A673 (cell line): ENCODE data around the gene PALMD. TPM values are rescaled to one million over a fixed set of nuclear protein-coding genes. Genes with fewer than 3 reads are reported as not detected.

ENCODE experiments used
- BruUV-seq: library from RNA; stranded (reverse); fragments of 400-500 nt; replicated peaks from 2 replicates; lab custom pipeline; 2021; lab: Mats Ljungman, UMichigan
- CTCF ChIA-PET: fragments of 300-600 bp; sonication (Branson Sonifier 250); formaldehyde crosslinking; loops from one replicate; lab custom pipeline; 2022; ENCODE audit warnings: antibody characterized with exemption; lab: Charles Lee
- POLR2A ChIA-PET: fragments of 300-600 bp; sonication (Branson Sonifier 250); formaldehyde crosslinking; loops from one replicate; lab custom pipeline; 2022; ENCODE audit warnings: antibody characterized with exemption; ENCODE audit not compliant: low non-redundant PET; lab: Charles Lee
- DNase-seq: peaks from one replicate; pipeline ENCODE4 v3.0.0-alpha.2; 2015; ENCODE audit warnings: low spot score
- H3K27ac ChIP-seq: fragments of 200-600 bp; sonication (generic); 2 replicates; pipeline ENCODE4 v1.5.1; 2016; ENCODE audit warnings: mixed run types, low read depth, mild to moderate bottlenecking, mixed read lengths, antibody characterized with exemption, low read length; ENCODE audit not compliant: poor library complexity, severe bottlenecking
- H3K27me3 ChIP-seq: fragments of 200-600 bp; sonication (generic); replicated peaks from 2 replicates; pipeline ENCODE4 v1.6.1; 2017; ENCODE audit warnings: mixed run types, low read depth, mild to moderate bottlenecking, mixed read lengths, antibody characterized with exemption, low read length; ENCODE audit not compliant: insufficient read depth, poor library complexity
- H3K36me3 ChIP-seq: fragments of 200-600 bp; sonication (generic); 2 replicates; pipeline ENCODE4 v1.6.1; 2016; ENCODE audit warnings: mixed run types, mild to moderate bottlenecking, mixed read lengths, antibody characterized with exemption, low read length; ENCODE audit not compliant: insufficient read depth, poor library complexity, severe bottlenecking
- H3K4me1 ChIP-seq: fragments of 200-600 bp; sonication (generic); 2 replicates; pipeline ENCODE4 v1.6.1; 2017; ENCODE audit warnings: mixed run types, mild to moderate bottlenecking, mixed read lengths, antibody characterized with exemption, low read length; ENCODE audit not compliant: insufficient read depth, poor library complexity, severe bottlenecking
- H3K4me3 ChIP-seq: fragments of 200-600 bp; sonication (generic); 2 replicates; pipeline ENCODE4 v1.5.1; 2016; ENCODE audit warnings: low read depth, mixed run types, mild to moderate bottlenecking, mixed read lengths, low read length; ENCODE audit not compliant: poor library complexity, severe bottlenecking
- H3K9me3 ChIP-seq: fragments of 200-600 bp; sonication (generic); 2 replicates; pipeline ENCODE4 v1.6.1; 2016; ENCODE audit warnings: mixed run types, low read depth, mild to moderate bottlenecking, mixed read lengths, antibody characterized with exemption, low read length; ENCODE audit not compliant: poor library complexity, severe bottlenecking
- CTCF ChIP-seq: fragments of 300-800, 200-600 bp; sonication (generic); conservative IDR thresholded peaks from 2 replicates; pipeline ENCODE4 v1.5.1; 2017; ENCODE audit warnings: low read depth, mild to moderate bottlenecking, antibody characterized with exemption, low read length, moderate library complexity, mixed read lengths
- EZH2 ChIP-seq: fragments of 200-600 bp; sonication (generic); IDR thresholded peaks from 2 replicates; pipeline ENCODE4 v1.6.1; 2017; ENCODE audit warnings: borderline replicate concordance, low read depth, mild to moderate bottlenecking, mixed read lengths, antibody characterized with exemption, low read length; ENCODE audit not compliant: poor library complexity, severe bottlenecking
- intact Hi-C: fragments of 100-400 bp; cut with micrococcal nuclease; formaldehyde crosslinking; loops from one replicate; pipeline ENCODE4 v1.10.0; 2022; ENCODE audit not compliant: unreplicated experiment
- total RNA-seq: library from RNA; stranded (reverse); gene quantifications from 2 replicates; pipeline ENCODE4 v1.2.3, GENCODE V29; 2021

The PALMD gene
- total RNA-seq, 1 experiment from 2014 or later = not detected

GRCh38 chr1:99675994-99676393 lies 30.1 kb downstream of the PALMD start:
- H3K27me3 ChIP-seq = no peaks in the 10 kb centered on the region
- intact Hi-C loops = no loop called here
- no peaks in the 10 kb centered on the region for H3K9me3 ChIP-seq
- POLR2A ChIA-PET = no interaction called here
- H3K36me3 ChIP-seq = no peaks in the 10 kb centered on the region
- no peak for DNase-seq
- no peak overlapping the region for H3K27ac ChIP-seq
- no peak for TF ChIP-seq CTCF
- no peak for TF ChIP-seq EZH2
- no TSS peak for BruUV-seq
- CTCF ChIA-PET = no interaction called here
- no peak overlapping the region for H3K4me3 ChIP-seq
- H3K4me1 ChIP-seq = no peaks in the 10 kb centered on the region

- Histone ChIP-seq H3K36me3 (no peaks in the 10 kb centered on the region), H3K9me3 (no peaks in the 10 kb centered on the region), H3K27me3 (no peaks in the 10 kb centered on the region), H3K4me1 (no peaks in the 10 kb centered on the region), H3K27ac (no peak overlapping the region), H3K4me3 (no peak overlapping the region)
- ChIA-PET CTCF (no interaction called here), POLR2A (no interaction called here)
- BruUV-seq = no TSS peak
- intact Hi-C loops = no loop called here
- TF ChIP-seq EZH2 = no peak
- TF ChIP-seq CTCF = no peak
- DNase-seq = no peak
Observed at GRCh38 chr1:99676876-99677275, 31.0 kb downstream of the PALMD start.

- Histone ChIP-seq H3K27ac (no peak overlapping the region), H3K4me1 (no peaks in the 10 kb centered on the region), H3K9me3 (no peaks in the 10 kb centered on the region), H3K27me3 (no peaks in the 10 kb centered on the region), H3K4me3 (no peak overlapping the region), H3K36me3 (no peaks in the 10 kb centered on the region)
- ChIA-PET POLR2A (no interaction called here), CTCF (no interaction called here)
- intact Hi-C loops = no loop called here
- TF ChIP-seq EZH2 (no peak), CTCF (no peak)
- DNase-seq = no peak
- no TSS peak for BruUV-seq
Observed at GRCh38 chr1:99677416-99677815, 31.5 kb downstream of the PALMD start.
